ES-I3 (cell line): ENCODE results near the gene HS6ST3.
"Not testable (repeated sequence)": the region's sequence is repeated elsewhere in the genome, so short reads cannot be mapped to it uniquely, and the experiment has no call there.

Experiments
- H3K36me3 ChIP-seq: 2 replicates; pipeline ENCODE4 v1.6.1; 2013; ENCODE audit warnings: mild to moderate bottlenecking, low read length, control low read depth, moderate library complexity; ENCODE audit not compliant: insufficient read depth
- H3K4me1 ChIP-seq: 2 replicates; pipeline ENCODE4 v1.6.1; 2013; ENCODE audit warnings: mild to moderate bottlenecking, control low read depth, low read length; ENCODE audit not compliant: insufficient read depth
- H3K9ac ChIP-seq: 2 replicates; pipeline ENCODE4 v1.6.1; 2013; ENCODE audit warnings: low read depth, mild to moderate bottlenecking, low read length, moderate library complexity
- H3K9me3 ChIP-seq: 2 replicates; pipeline ENCODE4 v1.6.1; 2013; ENCODE audit warnings: mild to moderate bottlenecking, low read length, moderate library complexity; ENCODE audit not compliant: control insufficient read depth, insufficient read depth

The HS6ST3 gene

DNA sequence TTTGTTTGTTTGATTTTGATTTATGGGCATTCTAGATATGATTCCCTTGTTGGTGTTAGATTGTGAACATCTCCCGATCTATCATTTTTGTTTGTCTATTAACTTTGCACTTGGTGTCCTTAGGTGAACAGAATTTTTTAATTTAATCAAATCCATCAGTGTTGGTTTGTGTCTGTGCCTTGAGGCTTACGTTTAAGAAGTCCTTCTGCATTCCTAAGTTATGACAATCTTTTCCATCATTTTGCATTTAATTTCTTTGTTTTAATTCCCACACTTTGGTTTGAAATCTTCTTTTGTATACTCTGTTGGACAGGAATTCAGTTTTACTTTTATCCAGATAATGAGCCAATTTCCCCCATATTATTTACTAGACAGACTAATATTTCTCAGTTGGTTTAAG, 421.7 kb downstream of the HS6ST3 start:
- H3K9me3 ChIP-seq: no peaks in the 10 kb centered on the region
- H3K9ac ChIP-seq: no peak overlapping the region

DNA sequence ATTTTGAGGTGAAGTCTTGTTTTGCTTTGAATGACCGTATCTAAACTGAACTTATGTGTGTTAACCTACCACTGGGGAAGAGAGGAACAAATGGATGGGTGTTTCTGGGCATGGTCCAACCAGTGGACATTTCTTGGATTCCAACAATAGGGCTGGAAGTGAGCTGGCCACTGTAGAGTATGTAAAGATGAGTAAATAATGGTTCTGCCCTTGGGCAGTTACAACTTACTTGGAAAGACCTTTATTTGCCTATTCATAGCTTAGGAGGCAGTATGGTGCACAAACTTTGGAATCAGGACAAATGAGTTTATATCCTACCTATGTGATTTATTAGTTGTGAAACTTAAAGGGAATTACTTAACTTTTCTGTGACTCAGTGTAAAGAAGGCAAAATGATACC, 429.5 kb downstream of the HS6ST3 start:
- no peak overlapping the region for H3K9ac ChIP-seq
- no peaks in the 10 kb centered on the region for H3K4me1 ChIP-seq
- no peaks in the 10 kb centered on the region for H3K36me3 ChIP-seq
- no peaks in the 10 kb centered on the region for H3K9me3 ChIP-seq

More for the DNA sequence above, 421.7 kb downstream of the HS6ST3 start:
- H3K36me3 ChIP-seq: no peaks in the 10 kb centered on the region
- H3K4me1 ChIP-seq: no peaks in the 10 kb centered on the region

DNA sequence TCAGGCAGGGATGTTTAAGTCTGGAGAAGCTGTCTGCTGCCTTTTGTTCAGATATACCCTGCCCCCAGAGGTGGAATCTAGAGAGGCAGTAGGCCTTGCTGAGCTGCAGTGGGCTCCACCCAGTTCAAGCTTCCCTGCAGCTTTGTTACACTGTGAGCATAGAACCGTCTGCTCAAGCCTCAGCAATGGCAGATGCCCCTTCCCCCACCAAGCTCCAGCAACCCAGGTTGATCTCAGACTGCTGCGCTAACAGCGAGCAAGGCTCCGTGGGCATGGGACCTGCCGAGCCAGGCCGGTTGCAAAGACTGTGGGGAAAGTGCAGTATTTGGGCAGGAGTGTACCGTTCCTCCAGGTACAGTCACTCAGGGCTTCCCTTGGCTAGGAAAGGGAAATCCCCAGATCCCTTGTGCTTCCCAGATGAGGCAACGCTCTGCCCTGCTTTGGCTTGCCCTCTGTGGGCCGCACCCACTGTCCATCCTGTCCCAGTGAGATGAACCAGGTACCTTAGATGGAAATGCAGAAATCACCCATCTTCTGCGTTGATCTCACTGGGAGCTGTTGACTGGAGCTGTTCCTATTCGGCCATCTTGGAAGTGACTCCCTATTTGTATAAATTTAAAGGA, 434.6 kb downstream of the HS6ST3 start:
- not testable (repeated sequence) for H3K36me3 ChIP-seq, H3K9me3 ChIP-seq, H3K4me1 ChIP-seq, H3K9ac ChIP-seq

DNA sequence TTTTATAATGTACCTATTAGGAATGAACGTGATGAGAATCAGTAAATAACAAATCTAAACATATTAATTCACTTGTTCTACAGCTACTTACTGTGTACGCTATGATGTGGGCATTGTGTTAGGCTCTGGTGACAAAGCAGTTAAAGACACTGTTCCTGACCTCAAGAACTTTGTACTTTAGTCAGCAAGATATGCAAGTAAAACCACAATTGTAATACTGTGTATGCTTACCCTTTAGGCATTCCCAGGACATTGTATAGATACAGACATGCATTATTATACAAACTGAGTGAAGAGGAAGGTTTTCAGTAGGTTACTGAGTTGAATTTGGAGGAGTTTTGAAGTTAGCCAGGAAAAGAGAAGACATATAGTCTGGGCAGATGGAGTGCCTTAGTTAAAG, 435.8 kb downstream of the HS6ST3 start:
- Histone ChIP-seq H3K9ac (no peak overlapping the region), H3K36me3 (no peaks in the 10 kb centered on the region), H3K4me1 (no peaks in the 10 kb centered on the region), H3K9me3 (no peaks in the 10 kb centered on the region)

DNA sequence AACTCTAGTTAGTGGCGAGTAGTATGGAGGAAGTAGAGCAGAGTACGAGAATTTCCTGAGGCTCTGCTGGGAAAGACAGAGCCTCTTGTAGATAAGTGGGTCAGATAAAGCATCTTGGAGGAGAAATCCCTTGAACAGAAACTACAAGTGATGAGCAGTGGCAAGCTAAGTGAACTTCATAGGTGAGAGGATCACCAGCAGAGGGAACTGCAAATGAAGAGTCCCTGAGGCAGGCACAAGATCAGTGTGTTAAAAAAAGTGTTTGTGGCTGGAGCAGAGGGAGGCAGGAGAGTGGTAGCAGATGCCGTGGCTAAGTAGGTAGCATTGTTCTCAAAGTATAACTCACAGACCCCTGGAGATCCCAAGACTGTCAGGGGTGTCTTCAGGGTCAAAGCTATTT, 437.6 kb downstream of the HS6ST3 start:
- no peaks in the 10 kb centered on the region for H3K9me3 ChIP-seq

DNA sequence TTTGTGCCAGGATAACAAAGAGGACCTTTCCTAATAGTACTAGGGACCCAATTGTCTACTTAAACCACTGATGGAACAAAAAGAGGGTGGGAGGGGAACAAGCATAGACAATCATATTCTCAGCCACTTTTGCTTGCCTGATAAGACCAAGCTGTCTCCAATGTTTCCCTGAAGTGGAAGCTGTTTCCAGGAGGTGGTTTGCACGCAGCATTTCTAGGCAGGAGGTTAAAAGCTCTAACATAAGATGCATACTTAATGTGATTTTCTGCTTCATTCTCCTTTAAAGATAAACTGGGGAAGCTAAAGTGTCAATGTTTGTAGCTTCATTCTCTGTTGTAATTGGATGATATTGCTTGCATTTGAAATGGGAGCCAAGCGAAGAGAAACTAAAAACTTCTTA, 442.9 kb downstream of the HS6ST3 start:
- Histone ChIP-seq H3K36me3 (no peaks in the 10 kb centered on the region), H3K9ac (no peak overlapping the region), H3K4me1 (no peaks in the 10 kb centered on the region), H3K9me3 (no peaks in the 10 kb centered on the region)

More for the DNA sequence above, 437.6 kb downstream of the HS6ST3 start:
- H3K4me1 ChIP-seq: no peaks in the 10 kb centered on the region
- no peaks in the 10 kb centered on the region for H3K36me3 ChIP-seq
- no peak overlapping the region for H3K9ac ChIP-seq

DNA sequence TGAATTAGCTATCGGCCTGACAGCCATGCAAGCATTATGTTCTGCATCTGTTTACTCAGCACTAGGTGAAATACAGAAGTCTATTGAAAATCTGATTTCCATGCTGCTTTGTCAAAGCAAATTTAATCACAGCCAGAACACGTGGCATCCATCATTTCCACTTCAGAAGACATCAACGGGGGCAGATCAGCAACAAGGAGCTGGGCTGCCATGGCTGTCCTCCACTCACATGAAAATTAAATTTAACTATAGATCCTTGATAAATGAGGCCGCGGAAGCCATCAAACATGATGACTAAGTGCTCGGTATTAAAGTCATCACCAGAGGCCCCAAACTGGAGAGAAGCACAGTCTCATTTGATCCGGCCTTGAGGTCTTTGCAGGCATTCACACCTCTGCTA, 443.5 kb downstream of the HS6ST3 start:
- no peak overlapping the region for H3K9ac ChIP-seq
- no peaks in the 10 kb centered on the region for H3K4me1 ChIP-seq
- no peaks in the 10 kb centered on the region for H3K36me3 ChIP-seq
- no peaks in the 10 kb centered on the region for H3K9me3 ChIP-seq

DNA sequence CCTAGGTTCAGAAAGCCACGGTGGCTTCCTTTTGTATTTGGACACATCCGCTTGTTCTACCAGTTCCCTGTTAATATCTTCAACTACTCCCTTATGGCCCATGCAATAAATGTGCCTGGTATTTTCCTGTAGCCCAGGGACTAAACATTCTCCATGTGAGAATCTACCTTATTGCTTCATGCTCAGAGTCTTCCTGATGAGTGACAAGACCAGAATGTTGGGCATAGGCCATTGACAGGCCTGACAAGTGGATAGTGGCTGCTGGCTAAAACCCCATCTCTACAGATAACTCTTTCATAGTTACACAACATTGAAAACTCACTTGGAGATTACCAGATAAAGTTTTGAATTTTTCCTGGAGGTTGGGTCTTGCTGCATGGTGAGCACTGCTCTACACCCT, 449.9 kb downstream of the HS6ST3 start:
- H3K36me3 ChIP-seq: no peaks in the 10 kb centered on the region
- no peaks in the 10 kb centered on the region for H3K4me1 ChIP-seq
- no peak overlapping the region for H3K9ac ChIP-seq
- no peaks in the 10 kb centered on the region for H3K9me3 ChIP-seq

DNA sequence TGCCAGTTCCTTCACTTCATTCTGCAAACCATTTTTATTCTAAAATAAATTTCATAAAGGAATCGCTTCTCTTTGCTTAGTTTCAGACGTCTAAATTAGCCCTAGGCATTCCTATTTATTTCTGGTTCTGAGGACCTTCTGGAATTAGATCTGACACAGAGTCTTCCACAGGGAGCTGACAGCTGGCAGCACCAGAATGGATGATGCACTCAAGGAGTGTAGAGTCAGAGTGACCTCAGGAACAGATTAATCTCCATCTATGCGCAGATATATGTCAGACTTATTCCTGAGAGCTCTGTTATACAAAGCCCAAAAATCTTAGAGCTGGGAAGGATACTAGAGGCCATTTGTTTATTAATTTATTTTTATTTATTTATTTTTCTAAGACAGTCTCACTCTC, 450.8 kb downstream of the HS6ST3 start:
- Histone ChIP-seq H3K9me3 (no peaks in the 10 kb centered on the region), H3K36me3 (no peaks in the 10 kb centered on the region), H3K4me1 (no peaks in the 10 kb centered on the region), H3K9ac (no peak overlapping the region)

DNA sequence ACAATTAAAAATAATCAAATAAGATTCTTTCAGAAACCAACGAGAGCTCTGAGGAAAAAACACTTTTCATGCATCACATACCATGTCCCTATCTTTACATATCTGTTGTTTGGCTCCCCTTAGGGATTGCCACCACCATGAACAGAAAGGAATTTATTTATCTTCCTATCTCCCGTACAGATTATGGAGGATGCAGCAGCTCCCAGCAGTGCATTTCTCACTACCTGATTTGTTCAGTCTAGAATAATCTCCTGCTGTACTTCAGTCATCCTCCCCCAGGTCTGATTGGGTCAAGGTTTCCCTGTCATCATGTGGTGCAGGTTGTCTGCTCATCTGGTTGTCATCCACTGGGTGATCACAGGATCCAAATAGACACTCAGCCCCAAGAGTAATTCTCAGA, 453.1 kb downstream of the HS6ST3 start:
- Histone ChIP-seq H3K36me3 (no peaks in the 10 kb centered on the region), H3K9ac (no peak overlapping the region), H3K4me1 (no peaks in the 10 kb centered on the region), H3K9me3 (no peaks in the 10 kb centered on the region)

DNA sequence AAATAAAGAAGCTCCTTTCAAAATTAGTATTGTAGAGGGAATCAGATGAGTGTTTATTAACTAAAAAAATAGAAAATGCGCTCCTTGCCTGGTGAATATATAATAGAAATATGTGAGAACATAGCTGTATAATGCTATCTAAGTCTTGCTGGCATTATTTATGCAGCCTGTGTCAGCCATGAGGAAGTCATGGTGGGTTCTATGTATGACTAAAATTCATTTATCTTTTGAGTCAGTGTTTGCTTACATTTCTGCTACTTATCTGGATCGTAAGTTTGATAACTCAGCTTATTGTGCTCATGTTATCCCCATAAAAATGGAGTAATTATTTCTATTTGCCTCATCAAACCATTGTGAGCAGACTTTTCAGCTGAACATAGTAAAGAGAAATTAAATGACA, 455.1 kb downstream of the HS6ST3 start:
- Histone ChIP-seq H3K9ac (no peak overlapping the region), H3K4me1 (no peaks in the 10 kb centered on the region), H3K9me3 (no peaks in the 10 kb centered on the region), H3K36me3 (no peaks in the 10 kb centered on the region)

DNA sequence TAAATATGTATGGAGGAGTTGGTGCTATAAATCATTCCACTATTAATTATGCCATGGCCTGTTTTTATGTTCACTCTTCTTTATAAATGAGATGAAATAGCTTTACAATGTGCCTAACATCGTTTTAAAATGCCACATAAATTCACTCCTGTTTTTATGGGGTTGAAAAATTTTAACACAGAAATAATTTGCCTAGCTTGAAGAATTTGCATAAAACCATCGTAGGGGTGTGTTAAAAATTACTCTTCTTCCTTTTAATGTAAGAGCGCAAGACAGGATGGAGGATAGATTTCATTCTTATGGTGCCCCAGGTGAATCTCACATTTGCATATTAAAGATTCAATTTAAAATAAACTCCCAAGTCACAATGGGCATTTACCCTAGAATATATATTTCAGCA, 456.6 kb downstream of the HS6ST3 start:
- no peaks in the 10 kb centered on the region for H3K4me1 ChIP-seq
- H3K9ac ChIP-seq: no peak overlapping the region
- H3K36me3 ChIP-seq: no peaks in the 10 kb centered on the region
- no peaks in the 10 kb centered on the region for H3K9me3 ChIP-seq

DNA sequence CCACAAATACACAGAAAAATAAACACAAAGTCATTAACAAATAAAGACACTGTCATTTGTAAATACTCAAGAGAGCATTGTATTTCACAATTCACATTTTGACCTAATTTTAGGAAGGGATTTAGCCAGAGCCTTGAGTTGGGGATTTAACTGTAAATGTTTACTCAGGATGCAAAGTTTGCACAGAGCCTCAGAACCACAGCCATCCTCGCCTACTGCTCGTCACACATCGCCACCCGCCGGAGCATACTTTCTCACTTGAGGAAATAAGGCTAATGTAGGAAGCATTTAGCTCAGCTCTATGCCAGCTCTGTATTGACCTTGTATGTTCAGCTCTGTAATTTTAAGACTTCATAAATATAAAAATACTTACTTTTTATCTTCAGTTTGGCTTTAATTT, 461.6 kb downstream of the HS6ST3 start:
- no peaks in the 10 kb centered on the region for H3K9me3 ChIP-seq
- H3K4me1 ChIP-seq: no peaks in the 10 kb centered on the region
- H3K36me3 ChIP-seq: no peaks in the 10 kb centered on the region
- no peak overlapping the region for H3K9ac ChIP-seq

DNA sequence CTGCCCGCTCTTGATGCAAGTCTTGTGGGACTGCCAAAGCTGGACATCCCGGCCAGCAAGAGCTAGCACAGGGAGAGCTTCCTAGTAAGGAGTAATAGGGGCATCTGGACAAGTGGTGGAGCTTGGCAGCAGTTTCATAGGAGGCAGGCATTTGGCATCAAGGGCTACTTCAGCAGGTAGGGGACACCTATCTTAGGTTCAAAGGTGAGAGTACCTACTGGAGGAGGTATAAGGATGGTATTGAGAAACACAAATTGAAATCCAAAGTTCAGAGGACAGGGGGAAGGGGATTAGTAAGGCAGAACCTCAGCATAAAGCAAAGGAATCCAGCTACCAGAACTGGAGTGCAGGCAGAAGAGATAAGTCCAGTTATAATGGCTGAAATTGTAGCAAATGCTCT, 462.7 kb downstream of the HS6ST3 start:
- Histone ChIP-seq H3K9ac (no peak overlapping the region), H3K36me3 (no peaks in the 10 kb centered on the region), H3K9me3 (no peaks in the 10 kb centered on the region), H3K4me1 (no peaks in the 10 kb centered on the region)

DNA sequence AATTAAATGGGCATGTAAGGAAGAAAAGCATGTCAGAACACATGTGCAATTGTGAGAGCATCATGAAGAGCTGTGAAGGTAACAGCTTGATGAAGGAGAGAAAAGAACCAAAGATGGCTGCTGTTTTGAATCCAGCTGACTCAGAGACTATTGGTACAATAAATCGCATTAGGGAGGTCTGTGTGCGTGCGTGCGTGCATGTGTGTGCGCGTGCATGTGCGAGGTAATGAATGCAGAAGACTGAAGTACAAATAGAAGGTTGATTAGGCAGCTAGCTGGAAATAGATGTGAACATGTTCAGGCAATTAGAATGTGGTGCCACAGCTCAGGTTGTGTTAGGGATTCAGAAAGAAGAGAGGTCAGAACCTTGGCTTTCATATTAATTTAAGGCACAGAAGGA, 463.9 kb downstream of the HS6ST3 start:
- H3K36me3 ChIP-seq: no peaks in the 10 kb centered on the region
- H3K9ac ChIP-seq: no peak overlapping the region
- H3K9me3 ChIP-seq: no peaks in the 10 kb centered on the region
- H3K4me1 ChIP-seq: no peaks in the 10 kb centered on the region

DNA sequence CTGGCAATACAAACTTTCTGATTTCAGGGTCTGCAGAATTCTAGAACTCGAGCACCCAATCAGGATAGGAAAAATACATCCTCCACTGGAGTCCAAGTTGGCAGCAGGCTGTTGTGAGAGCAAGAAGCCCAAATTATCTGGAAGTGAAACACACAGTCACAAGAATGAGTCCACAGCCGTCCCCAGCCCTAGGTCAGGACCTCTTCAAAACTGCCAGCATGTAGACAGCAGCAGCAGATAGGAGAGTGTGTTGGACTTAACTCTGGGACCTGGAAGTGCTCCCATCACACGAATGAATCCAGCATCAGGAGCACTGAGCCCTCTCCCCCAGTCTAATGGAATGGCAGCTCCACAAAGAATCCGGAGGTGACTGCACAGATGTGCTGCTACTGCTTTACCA, 483.7 kb downstream of the HS6ST3 start:
- Histone ChIP-seq H3K36me3 (no peaks in the 10 kb centered on the region), H3K4me1 (no peaks in the 10 kb centered on the region), H3K9ac (no peak overlapping the region), H3K9me3 (no peaks in the 10 kb centered on the region)
